Fibroblast of skin of abdomen (primary cell): ENCODE results near the gene PDE8B.

ENCODE experiments used
- DNase-seq: peaks from one replicate; pipeline ENCODE4 v3.0.0-alpha.2; 2013

The PDE8B gene

DNA sequence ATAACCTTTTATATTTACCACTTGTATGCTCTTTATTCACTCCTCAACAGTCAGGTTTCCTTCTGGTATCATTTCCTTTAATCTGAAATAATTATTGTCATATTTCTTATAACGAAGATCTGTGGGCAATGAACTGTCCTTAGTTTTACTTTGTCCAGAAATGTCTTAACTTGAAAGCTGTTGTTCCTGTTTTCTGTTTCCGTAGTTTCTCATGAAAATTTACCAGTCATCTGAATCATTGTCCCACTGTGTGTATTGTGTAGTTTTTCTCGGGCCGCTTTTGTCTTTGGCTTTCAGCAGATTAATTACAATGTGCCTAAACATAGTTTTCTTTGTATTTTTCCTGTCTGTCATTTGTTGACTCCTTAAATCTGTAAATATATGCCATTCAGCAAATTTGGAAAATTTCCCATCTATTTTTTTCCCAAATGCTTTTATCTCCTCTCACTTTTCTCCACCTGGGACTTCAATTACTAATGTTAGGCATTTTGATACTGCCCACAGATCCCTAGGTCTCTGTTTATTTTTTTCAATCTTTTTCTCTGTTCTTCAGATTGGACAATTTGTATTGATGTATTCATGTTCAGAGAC is 74.9 kb downstream of the PDE8B start:
- DNase-seq, result no peak

DNA sequence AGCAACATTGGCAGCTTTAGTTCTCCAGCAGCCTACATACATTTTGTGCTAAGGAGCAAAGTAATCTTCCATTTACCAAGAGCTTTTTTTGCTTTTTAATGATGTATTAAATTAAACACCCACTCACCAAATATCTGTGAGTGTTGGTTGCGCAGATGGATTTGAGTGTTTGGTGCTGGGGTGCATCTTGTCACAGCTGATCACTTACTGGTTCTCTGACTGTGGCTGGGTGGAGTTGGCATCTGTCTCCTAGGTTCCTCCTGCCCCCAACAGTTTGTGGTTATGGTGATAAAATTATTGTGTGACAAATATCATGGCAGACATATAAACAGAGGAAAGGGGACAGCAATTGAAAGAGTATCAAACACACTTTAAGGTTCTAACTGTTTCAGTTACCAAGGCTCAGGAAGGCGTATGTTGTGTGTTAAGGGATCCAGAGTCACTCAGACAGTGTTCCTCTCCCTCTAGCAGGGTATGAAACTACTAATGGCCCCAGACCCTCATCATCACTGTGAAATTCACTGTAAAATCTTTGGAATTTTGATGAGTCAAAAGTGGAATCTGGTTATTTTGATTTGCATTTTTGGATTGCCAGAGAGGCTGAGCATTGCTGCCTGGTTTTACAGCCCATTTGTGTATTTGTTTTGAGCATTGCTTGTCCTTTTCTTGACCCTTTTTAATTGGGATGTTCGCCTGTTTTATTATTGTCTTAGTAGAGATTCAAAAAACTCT is 81.7 kb downstream of the PDE8B start:
- peak; percentile 81 for DNase-seq

DNA sequence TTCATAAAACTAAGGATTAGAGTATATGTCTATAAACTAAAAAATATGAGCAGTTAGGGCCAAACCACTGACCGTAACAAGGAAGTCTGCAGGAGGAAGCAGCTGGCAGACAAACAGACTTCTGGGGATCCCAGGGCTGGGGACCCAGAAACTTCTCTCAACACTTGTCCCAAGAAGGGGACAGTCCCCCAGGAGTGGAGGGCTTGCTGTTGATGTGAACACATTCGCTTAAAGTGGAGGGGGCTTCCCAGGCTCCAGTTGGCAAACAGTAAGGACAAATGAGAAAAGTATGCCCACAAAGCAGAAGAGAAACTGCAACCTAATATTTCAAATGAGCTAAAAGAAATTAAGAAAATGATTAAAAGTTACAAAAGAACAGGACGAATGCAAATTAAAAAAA is 83.7 kb downstream of the PDE8B start:
- no peak for DNase-seq

DNA sequence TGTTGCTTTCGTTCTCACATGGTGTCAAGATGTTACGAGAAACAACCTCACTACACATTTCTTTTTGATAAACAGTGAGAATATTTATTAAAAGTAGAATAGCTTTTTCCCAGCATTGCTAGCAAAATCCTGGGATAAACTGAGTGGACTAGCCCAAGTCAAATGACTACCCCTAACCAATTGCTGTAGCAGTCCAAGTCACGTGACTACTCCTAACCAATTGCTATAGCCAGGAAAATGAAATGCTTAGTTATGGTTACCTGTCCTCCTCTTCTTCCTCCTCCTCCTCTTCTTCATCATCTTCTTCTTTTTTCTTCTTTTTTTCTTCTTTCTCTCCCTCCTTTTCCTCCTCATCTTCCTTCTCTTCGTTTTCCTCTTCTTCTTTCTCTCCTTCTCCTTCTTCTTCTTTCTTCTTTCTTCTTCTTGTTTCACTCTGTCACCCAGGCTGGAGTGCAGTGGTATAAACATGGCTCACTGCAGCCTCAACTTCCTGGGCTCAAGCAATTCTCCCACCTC is 85.4 kb downstream of the PDE8B start:
- no peak for DNase-seq

DNA sequence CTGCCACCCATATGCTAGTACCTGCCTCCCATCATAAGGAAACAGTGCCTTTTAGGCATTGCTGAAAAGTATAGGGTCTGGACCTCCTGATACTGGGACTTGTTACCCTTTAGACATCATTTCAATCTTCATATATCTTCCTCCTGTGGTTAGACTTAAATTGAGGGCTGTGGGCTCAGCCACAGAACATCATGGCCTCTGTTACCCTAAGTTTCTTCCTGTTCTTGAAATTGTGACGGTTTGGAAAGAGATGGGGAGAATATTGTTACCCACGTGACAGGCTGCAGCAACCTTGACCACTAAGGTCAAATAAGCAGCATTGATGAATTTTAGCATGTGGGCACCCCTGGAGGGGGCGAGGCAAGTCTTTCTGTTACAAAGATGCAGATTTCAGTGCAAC is 87.7 kb downstream of the PDE8B start:
- DNase-seq, result no peak

DNA sequence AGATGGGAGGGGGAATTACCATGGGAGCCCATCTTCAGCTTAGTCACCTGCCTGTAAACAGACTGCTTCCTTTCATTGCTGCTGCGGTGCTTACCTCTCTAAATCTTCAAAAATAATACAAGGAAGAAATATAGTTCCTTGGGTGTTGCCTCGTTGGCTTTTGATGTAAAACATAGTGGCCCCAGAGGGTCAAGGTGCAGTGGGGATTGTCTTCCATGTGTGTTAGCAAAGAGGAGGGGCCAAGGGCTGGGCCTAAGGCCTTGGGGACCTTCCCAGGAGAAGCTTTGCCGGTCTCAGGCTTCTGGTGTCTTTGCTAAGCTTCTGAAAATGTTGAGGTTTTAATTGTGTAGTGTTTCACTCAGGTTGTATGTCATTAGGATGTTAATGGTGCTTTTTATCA is 90.0 kb downstream of the PDE8B start:
- DNase-seq, result no peak

DNA sequence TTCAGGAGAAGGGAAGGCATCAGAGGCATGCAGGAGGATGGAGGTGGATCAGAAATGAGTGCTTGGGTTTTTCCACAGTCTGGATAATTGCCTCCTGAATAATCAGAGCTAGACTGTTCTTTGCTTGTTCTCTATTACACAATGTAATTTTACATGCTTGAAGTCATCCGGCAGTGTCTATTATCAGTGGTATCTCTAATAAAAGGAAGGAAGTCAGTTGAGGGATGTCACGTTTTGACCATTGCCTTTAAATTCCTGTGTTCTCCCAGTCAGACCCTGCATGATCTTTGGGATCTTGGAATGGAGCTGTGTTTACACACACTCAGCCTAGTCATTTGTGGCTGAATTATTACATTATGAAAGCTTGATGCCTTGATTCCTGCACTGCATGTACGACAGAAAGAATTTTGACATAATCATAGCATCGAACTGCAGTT is 91.0 kb downstream of the PDE8B start:
- peak; percentile 77 for DNase-seq

DNA sequence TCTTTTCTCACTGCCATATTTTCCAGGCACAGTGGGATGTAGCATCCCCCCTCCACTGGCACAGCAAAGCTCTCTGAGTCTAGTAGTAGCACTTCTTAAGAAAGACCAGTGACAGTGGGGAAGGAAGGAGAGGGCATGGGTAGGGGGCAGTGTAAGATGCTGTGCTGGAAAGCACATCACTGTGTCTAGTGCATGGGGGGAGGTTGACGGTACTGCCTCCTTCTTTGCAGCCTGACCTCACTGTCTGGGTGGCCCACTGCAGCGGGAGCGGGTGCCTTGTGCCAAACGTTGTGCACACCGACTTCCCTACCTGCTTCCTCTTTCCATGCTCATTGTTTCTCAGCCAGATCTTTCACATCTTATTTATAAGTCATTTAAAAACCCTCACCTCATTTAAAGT is 91.8 kb downstream of the PDE8B start:
- no peak for DNase-seq

DNA sequence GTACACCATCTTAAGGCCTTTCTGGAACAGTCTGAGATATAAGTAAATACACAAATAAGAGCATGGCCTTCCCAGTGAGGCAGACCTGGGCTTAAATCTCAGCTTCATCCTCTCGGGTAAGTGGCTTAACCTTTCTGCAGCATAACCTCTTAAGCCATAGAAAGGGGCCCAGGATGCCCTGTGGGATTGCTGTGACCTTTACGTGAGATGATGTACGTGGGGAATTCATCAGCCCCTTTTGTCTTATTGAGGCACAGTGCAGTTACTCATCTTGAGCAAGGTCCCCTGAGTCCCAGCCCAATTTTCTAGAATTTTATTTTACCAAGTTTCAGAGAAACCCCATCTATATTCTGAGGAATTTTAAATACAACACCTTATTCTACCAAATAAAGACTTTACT is 92.2 kb downstream of the PDE8B start:
- DNase-seq, result no peak

DNA sequence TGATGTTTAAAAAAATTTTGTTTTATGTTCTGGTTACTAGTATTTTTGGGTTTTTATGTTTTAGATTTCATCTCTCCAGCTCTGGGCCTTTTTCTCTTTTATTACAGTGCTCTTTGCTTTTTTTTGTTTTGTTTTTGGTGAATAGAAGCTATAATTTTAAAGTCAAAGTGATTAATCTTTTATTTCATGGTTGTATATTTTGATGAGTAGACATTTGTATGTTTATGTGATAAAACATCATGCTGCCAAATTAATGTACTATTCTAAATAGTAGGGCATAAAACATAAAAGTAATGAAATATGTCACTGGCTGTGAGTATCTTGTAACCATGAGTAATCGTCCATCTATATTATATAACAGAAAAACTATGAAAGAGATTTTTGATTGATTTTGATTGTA is 93.9 kb downstream of the PDE8B start:
- no peak for DNase-seq

DNA sequence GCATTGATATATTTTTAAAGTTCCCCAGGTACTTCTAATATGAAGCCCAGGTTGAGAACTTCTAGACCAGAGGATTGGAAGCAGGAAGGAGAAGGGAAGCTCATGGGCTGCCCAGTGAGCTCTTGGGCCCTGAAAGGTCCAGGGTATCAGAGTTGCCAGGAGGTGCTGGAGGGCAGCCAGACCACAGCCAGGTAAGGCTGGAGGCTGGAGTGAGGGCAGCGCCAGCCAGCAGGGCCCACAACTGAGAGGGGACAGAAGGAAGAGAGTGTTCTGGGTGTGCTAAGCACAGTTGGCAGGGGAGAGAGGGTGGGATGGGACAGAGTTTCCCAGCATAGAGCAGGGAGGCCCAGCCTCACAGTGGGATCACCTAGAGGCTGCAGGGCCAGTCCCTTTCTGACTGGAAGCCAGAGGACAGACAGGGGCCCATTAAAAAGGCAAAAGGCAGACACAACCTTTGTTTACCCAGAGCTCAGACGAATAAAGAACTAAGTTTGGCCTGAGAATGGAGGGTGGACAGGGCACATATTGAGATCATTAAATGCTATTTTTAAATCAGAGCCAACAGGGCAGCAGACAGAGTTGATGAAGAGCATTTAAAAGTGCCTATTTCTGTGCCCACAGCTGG is 94.9 kb downstream of the PDE8B start:
- DNase-seq, result no peak

DNA sequence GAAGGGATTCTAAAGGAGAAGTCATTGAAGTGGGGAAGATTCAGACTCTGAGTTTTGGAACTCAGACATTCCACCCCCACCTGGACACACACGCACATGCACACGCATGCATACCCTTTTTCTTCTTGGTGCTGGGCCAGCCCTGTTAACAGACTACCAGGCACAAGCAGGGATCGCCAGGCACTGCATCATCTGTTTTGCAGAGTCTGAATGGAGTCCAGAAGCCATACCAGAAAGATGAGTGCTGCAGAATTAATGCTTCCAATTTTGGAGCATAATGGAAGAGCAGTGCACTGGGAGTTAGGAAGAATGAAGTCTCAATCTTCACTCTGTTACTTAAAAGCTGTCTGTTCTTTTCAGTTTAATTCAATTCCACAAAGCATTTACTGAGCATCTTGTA is 95.5 kb downstream of the PDE8B start:
- peak; percentile 85 for DNase-seq

DNA sequence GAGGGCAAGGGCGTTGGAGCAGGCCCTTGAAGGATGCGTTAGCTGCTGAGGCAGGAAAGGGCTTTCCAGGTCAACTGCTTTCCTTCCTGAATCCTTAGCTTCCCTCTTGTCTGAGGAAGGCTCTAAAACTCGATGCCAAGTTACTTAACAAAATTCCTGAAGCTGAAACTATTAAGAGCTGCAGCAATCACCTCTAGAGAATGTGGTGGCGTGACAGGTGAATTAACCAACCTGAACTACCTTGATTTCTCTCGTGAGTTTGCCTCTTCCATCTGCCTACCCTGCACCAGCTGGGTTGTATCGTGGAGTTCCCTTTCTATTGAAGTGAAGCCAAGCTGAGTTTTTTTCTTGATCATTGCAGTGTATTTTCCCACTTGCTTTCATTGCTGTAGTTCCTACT is 96.1 kb downstream of the PDE8B start:
- DNase-seq, result no peak

DNA sequence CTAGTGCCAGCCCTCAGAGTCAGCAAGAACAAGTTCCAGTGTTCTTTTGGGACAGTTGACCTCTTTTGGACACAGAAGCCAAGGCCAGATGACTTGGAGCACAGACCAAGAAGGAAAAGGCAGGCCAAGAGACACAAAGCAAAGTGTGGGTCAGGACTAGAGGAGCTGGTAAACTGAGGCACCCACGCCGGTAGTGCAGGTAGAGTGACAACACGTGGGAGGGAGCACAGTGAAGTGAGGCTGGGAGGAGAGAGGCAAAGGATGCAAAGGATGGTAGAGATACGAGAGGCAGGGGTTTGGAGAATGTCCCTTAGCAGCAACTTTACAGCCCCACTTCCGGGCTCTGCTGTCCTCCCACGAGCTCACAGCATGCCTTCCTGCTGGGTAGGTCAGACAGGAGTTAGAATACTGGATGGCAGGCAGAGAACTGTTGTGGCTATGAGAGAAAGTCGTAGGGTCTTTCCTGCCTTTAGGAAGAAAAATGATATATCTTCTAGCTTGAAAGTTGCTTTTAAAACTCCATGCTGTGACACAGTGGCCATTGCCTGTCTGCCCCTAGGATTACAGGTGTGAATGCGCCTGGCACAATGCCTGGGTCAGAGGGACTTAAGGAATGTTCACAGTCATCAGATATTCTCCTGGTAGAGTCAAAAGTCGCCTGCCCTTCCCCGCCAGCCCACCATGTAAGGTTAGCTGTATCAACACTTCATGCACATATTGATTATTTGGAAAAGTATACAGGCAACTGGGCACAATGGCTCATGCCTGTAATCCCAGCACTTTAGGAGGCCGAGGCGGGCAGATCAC is 97.9 kb downstream of the PDE8B start:
- DNase-seq, result no peak

DNA sequence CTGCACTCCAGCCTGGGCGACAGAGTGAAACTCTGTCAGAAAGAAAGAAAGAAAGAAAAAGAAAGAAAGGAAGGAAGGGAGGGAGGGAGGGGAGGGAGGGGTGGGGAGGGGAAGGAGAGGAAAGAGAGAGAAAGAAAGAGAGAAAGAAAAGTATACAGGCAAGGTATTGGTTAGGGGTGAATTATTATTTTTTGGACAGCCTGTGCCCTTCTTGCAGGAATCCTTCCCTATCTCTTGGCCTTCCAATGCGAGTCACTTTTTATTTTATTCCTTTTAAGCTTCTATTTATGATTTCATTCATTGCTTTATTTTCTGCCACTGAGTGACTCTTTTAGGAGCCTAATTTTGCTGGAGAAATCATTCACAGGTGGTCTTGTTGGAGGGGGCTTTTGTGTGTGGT is 98.7 kb downstream of the PDE8B start:
- no peak for DNase-seq

DNA sequence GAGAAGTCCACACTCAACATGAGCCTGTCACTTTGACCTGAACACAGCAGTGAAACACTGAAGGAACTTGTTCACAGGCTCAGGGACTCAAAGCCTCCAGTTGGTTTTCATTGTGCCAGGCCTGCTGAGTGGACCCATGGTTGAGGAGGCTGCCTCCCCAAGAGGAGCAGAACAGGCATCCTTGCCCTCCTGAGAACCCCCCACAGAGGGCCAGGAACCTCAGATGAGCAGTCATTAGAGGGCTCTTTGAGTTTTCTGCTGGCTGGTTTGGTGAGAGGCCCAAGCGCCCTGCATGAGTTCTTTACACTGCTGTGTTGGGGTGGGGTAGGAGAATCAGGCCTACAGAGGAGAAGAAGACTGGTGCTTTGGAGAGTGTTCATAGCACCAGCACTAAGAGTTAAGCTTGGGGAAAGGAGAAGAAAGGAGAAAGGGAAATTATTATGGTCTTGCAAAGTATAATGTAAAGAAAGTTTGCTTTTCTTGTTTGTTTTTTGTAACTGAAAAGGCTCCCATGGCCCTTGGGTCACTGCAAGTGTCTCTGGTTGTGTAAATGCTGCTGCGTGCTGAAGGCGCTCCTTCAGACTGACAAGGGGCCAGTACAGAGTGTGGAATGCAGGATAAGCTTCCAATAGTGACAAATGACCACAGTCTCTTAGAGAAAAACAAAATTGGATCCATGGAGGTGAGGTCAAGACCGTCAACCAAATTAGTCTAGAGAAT is 100.2 kb downstream of the PDE8B start:
- no peak for DNase-seq

DNA sequence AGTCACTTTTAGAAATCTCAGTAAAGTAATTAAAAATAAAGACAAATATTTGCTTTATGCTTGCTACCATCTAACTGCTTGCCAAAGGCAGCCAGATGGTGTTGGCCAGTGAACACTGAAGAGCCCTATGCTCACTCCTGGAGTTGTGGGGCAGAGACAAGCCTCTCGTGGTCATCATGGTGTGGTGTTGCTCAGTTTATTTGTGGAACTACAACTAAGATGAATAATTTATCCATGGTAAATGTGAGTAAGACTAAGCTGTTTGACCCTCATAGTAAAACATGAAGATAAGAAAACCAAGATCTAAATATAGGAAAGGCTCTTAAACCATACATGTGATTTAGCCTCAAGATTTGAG is 100.7 kb downstream of the PDE8B start:
- no peak for DNase-seq

DNA sequence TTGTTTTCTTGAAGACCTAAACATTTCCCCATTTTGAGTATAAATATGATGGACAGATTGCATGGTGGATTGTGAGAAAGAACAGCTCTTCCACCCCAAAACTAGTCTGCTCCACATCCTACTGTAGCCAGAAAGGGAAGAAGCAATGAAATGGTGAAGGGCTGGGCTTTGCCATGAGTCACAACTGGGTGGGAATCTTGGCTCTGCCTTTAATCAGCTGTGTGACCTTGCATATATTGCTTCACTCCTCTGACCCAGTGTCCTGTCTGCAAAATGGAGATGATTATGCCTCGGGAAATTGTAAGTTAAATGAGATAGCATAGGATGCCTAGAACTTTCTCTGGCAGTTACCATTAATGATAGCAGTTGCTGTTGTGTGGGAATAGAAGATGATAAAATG is 101.9 kb downstream of the PDE8B start:
- no peak for DNase-seq

DNA sequence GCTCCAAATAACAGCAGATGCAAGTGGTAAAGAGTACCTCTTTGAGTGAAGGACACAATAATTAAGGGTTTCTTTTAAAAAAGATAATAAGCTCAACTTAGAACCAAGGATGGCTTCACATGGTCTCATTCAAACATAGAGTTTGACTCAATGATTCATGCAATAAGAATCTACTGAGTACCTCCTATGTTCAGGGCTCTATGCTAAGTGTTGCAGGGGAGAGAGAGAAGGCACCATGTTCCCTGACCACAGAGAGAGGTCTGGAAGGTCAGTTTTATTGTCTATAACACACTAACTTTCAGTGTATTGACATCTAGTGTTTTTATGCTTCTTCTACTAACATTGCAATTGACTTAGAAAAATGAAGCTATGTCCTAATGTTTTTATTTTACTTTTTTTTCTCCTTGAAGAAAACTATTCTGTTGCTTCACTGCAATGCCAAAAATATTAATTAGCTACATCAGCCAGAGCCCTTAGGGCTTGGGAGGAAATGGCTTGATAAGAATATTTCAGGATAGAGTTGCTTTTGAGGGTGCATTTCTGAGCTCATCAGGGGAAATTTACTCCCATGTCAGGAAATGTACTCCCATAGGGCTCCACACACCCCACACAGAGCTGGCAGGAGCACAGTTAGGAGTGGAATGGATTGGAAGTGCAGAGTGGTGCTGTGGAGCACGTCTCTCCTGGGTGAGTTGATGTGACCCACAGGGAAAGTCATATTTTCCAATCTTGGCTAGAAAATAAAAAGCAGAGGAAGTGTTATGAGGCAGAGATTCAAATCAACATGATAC is 106.6 kb downstream of the PDE8B start:
- peak; percentile 20 for DNase-seq

DNA sequence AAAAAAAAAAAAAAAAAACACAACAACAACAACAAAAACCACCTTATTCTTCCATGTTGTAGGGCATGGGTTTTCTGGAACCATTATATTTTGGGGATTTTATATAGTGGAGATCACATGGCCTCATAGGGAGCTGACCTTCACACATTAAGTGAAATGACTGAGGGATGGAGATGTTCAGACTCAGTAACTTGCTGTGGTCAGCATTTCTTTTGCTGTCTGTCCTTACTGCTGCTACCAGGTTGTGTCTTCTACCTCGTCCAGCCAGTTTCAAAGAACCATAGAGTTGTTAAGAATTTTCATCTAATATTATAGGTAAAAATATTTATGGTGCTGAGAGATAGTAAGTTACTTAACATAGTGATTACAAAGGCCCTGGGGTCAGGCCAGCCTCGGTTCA is 107.6 kb downstream of the PDE8B start:
- DNase-seq, result no peak

DNA sequence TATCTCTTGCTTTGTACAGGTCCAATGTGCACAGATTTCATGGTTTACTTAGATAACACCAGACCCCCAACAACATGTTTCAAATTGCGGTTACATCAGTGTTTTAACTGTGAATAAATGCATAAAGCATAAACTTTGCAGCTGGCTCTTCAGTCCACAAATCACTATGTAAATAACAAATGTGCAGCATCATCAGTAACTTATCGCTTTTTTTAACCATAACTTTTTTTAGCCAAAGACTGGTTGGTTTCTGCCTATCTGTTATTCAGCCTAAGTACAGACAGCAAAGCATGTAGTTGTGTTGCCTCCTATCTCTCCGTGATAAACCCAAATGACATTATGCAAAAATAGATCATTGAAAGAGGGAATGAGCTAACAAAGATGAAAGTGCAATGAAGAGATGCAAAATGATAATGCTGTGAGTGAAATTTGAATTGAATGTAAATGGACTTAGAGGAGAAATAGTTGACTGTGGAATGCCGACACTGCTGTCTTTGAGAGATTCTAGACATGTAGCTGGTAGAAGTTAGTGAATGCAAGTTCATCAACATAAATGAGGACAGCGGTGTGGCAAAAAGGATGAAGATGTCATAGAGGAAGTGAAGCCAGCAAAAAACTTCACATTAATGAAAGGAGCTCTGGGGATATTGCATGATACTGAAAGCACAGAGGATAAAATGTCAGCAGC is 108.8 kb downstream of the PDE8B start:
- no peak for DNase-seq
